Right atrium auricular region (tissue), 2 donors: ENCODE results near the gene APBA1. TPM values are rescaled to one million over a fixed set of nuclear protein-coding genes. Genes with fewer than 3 reads are reported as not detected.

Experiments
- DNase-seq: peaks from one replicate; pipeline ENCODE4 v3.0.0-alpha.2; 2019; ENCODE audit warnings: low spot score
- H3K27ac ChIP-seq, 2 donors: fragments of 200-600 bp; sonication (generic); 1 replicate in 1 of 2; 2 replicates in 1 of 2; pipeline ENCODE4 v1.5.1; 2016 to 2019
- H3K27me3 ChIP-seq, 2 donors: fragments of 200-600 bp; sonication (generic); one replicate each; pipeline versions ENCODE4 v1.5.1 to v1.6.0; 2017 to 2019
- H3K36me3 ChIP-seq: fragments of 200-600 bp; sonication (generic); one replicate; pipeline ENCODE4 v1.5.1; 2016
- H3K4me1 ChIP-seq, 2 donors: fragments of 200-600 bp; sonication (generic); one replicate each; pipeline versions ENCODE4 v1.5.1 to v1.6.0; 2017 to 2019
- H3K4me3 ChIP-seq, 2 donors: fragments of 200-600 bp; sonication (generic); 1 replicate in 1 of 2; 2 replicates in 1 of 2; pipeline ENCODE4 v1.5.1; 2017 to 2019; ENCODE audit warnings: mild to moderate bottlenecking in 1 of 2, moderate library complexity in 1 of 2
- H3K9me3 ChIP-seq, 2 donors: fragments of 200-600 bp; sonication (generic); one replicate each; pipeline ENCODE4 v1.5.1; 2019
- total RNA-seq, 2 donors: library from RNA; depleted of rRNA; stranded (reverse); fragments of >200 nt; gene quantifications; one replicate each; pipeline ENCODE4 v1.1.0, GENCODE V29; 2016
- TF ChIP-seq, protein P1 (sequence below), 2 donors: fragments of 200-600 bp; sonication (generic); IDR thresholded peaks; one replicate each; pipeline ENCODE4 v1.5.1; 2019; ENCODE audit warnings: antibody characterized with exemption in 2 of 2

The APBA1 gene
- total RNA-seq, 2 donors from 2014 or later = 5.6 to 12.1 TPM

DNA sequence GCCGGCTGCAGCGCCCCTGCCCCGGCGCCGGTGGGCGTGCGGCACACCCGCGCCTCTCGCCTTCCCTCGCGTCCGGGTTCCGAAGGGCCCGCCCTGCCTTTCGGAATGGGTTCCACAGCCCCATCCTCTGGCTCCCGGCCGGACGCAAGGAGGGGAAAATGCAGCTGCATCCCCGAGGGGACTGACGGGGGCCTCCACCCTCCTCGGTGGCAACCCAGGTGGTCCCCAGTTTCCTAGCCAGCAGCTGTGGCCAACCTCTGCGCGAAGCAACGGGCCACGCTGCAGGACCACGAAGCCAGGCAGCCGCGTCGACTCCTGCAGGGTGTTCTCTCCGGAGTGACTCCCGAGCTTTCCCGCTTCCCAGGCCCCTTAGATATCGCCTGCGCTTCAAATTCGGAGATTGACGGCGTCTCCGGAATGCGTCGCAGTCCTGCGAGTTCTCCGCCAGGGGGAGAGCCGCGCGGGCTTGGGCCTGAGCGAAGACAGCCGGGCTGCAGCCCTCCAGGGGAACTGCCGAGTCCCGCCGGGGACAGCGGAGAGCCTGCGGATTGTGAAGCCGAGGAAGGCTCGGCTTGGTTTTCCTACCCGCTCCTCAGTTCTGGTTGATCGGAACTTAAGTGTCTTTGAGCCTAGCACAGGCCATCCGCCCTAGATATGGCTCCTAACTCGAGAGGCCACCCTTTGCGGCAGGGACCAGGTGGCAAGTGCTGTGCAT is 582 bp upstream of the APBA1 start:
- Histone ChIP-seq H3K27me3 (no peaks in the 10 kb centered on the region), H3K27ac (peak overlapping the region; percentile 77 to 89), H3K4me1 (peaks cover 0 to 20% of the 10 kb centered on the region in 2 donors), H3K4me3 (peak overlapping the region; percentile 88 to 91), H3K36me3 (no peaks in the 10 kb centered on the region), H3K9me3 (no peaks in the 10 kb centered on the region)
- DNase-seq = peak; percentile 84
- TF ChIP-seq, protein P1, sequence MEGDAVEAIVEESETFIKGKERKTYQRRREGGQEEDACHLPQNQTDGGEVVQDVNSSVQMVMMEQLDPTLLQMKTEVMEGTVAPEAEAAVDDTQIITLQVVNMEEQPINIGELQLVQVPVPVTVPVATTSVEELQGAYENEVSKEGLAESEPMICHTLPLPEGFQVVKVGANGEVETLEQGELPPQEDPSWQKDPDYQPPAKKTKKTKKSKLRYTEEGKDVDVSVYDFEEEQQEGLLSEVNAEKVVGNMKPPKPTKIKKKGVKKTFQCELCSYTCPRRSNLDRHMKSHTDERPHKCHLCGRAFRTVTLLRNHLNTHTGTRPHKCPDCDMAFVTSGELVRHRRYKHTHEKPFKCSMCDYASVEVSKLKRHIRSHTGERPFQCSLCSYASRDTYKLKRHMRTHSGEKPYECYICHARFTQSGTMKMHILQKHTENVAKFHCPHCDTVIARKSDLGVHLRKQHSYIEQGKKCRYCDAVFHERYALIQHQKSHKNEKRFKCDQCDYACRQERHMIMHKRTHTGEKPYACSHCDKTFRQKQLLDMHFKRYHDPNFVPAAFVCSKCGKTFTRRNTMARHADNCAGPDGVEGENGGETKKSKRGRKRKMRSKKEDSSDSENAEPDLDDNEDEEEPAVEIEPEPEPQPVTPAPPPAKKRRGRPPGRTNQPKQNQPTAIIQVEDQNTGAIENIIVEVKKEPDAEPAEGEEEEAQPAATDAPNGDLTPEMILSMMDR (IDR thresholded peaks at IDR 0.05) = peak; percentile 88 to 94

GRCh38 chr9:69671311-69671878 is 776 bp downstream of the APBA1 start:
- Histone ChIP-seq H3K27me3 (no peaks in the 10 kb centered on the region), H3K4me3 (peak overlapping the region; percentile 88 to 91), H3K9me3 (no peaks in the 10 kb centered on the region), H3K36me3 (no peaks in the 10 kb centered on the region), H3K4me1 (peaks cover 0 to 20% of the 10 kb centered on the region in 2 donors), H3K27ac (peak overlapping the region; percentile 79 to 86)
- DNase-seq = peak; percentile 63
- TF ChIP-seq, protein P1 (IDR thresholded peaks at IDR 0.05) = no peak

- no peak for DNase-seq
- TF ChIP-seq, protein P1 (IDR thresholded peaks at IDR 0.05) = no peak
- H3K27ac ChIP-seq = no peak overlapping the region
- H3K4me1 ChIP-seq = peaks cover 0 to 13% of the 10 kb centered on the region in 2 donors
- no peaks in the 10 kb centered on the region for H3K9me3 ChIP-seq
- no peaks in the 10 kb centered on the region for H3K27me3 ChIP-seq
- no peak overlapping the region for H3K4me3 ChIP-seq
- no peaks in the 10 kb centered on the region for H3K36me3 ChIP-seq
These were observed 4.9 kb downstream of the APBA1 start for GRCh38 chr9:69667306-69667705.

DNA sequence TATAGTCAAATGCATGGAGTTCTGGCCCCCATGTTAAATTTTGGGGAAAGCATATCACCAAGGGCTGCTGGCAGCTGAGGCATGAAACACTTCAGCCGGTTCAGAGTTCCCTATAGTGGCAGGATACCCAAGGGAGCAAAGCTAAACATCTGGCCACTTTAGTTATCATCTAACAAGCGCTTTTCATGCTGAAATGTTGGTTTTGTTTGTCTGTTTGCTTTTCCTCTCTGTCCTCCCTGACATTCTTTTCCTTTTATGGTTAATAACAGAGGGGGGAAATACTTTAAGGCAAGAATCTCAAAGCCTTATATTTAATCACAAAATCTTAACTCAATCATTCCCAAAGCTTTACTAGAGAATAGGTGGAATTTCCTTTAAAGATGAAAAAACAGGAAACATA is 11.9 kb downstream of the APBA1 start:
- Histone ChIP-seq H3K4me3 (no peak overlapping the region), H3K9me3 (no peaks in the 10 kb centered on the region), H3K36me3 (no peaks in the 10 kb centered on the region), H3K4me1 (no peaks in the 10 kb centered on the region), H3K27me3 (no peaks in the 10 kb centered on the region), H3K27ac (no peak overlapping the region)
- TF ChIP-seq, protein P1 (IDR thresholded peaks at IDR 0.05) = no peak
- no peak for DNase-seq

GRCh38 chr9:69658987-69659675 is 13.0 kb downstream of the APBA1 start:
- Histone ChIP-seq H3K9me3 (no peaks in the 10 kb centered on the region), H3K36me3 (no peaks in the 10 kb centered on the region), H3K4me3 (no peak overlapping the region), H3K27ac (no peak overlapping the region), H3K4me1 (no peaks in the 10 kb centered on the region), H3K27me3 (no peaks in the 10 kb centered on the region)
- DNase-seq = no peak
- TF ChIP-seq, protein P1 (IDR thresholded peaks at IDR 0.05) = no peak
